Naive B cell (primary cell): ENCODE results near the gene PHTF1. TPM values are rescaled to one million over a fixed set of nuclear protein-coding genes. Genes with fewer than 3 reads are reported as not detected.

Source experiments
- ATAC-seq, 2 donors: fragments of 150-1000 bp; cut with Tn5 transposase; 2 replicates each; pipeline ENCODE4 v1.10.0; 2021; ENCODE audit warnings: low read depth in 2 of 2, mild to moderate bottlenecking in 2 of 2, moderate library complexity in 2 of 2
- DNase-seq: peaks from one replicate; pipeline ENCODE4 v3.0.0; 2022
- H3K27ac Mint-ChIP-seq, 6 donors: one replicate each; pipeline ENCODE4 v1.8.0; 2020 to 2022; ENCODE audit warnings: mild to moderate bottlenecking in 6 of 6, mixed read lengths in 6 of 6, moderate library complexity in 5 of 6, inconsistent platforms in 2 of 6
- H3K27me3 Mint-ChIP-seq, 3 donors: one replicate each; pipeline ENCODE4 v1.8.0; 2021 to 2022; ENCODE audit warnings: mixed read lengths in 3 of 3, mild to moderate bottlenecking in 1 of 3
- H3K36me3 Mint-ChIP-seq, 2 donors: one replicate each; pipeline ENCODE4 v1.8.0; 2020 to 2022; ENCODE audit warnings: mixed read lengths in 2 of 2, inconsistent platforms in 1 of 2, mild to moderate bottlenecking in 1 of 2
- H3K4me1 Mint-ChIP-seq, 3 donors: one replicate each; pipeline ENCODE4 v1.8.0; 2020 to 2022; ENCODE audit warnings: mixed read lengths in 3 of 3, inconsistent platforms in 1 of 3, mild to moderate bottlenecking in 1 of 3, moderate library complexity in 1 of 3
- H3K4me3 Mint-ChIP-seq, 8 donors: one replicate each; pipeline ENCODE4 v1.8.0; 2020 to 2022; ENCODE audit warnings: mild to moderate bottlenecking in 8 of 8, mixed read lengths in 8 of 8, moderate library complexity in 8 of 8, inconsistent platforms in 2 of 8
- H3K9me3 Mint-ChIP-seq, 7 donors: one replicate each; pipeline ENCODE4 v1.8.0; 2020 to 2022; ENCODE audit warnings: mixed read lengths in 7 of 7, mild to moderate bottlenecking in 5 of 7, inconsistent platforms in 2 of 7, moderate library complexity in 1 of 7
- polyA plus RNA-seq, 6 donors: library from polyadenylated mRNA; unstranded; fragments of 300-500 nt; fragmentation: Illumina TruSeq; gene quantifications; one replicate each; pipeline ENCODE4 v1.2.3, GENCODE V29; 2021; ENCODE audit warnings: low read depth in 6 of 6

The PHTF1 gene
- polyA plus RNA-seq: 10 to 100 TPM in 2 of 6 donors, 1 to 10 TPM in 4; 6.7 to 13.4 (median 9.6) TPM

DNA sequence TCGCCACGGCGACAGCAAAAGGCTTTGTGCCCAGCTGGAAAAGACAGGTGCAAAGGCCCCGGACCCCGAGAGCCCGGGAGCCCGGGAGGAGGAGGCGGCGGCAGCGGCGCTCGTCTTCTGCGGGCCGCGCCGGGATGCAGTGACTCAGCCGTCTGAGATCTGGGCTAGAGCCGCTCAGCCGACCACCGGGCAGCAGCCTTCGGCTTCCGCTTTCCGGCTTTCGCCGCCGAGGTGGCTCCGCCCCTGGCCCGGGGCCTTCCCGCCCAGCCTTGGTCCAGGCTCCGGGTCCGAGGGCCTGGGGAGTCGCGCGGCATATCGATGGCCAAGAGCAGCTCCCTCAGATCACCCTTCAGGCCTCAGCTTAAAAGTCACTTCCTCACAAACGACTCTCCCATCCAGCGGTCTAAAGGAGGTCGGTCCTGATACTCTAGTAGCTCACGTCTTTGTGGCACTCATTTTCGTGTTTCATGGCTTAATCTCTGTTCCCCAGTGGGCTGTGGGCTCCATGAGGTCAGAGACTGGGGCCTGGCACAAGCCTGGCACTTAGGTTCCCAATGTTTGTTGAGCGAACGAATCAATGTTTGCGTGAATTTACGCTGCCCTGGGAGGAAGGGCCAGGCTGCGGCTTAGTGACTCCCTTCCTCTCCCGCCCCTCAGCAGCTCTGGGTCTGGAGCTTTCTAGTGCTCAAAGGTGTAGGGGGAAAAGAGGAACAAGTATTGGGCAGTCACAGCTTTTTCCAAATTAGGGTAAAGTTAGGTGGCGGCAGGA is at the start of gene PHTF1:
PHTF1 (minus strand) TSS at position 154 of the 769 bp plus-strand sequence. CDS start 783 bp downstream, outside the sequence.
- peak; percentile 61 for DNase-seq
- no peaks in the 10 kb centered on the region for H3K36me3 Mint-ChIP-seq
- H3K27ac Mint-ChIP-seq: peak within 1 kb of the TSS; percentile 93 to 97 (median 96)
- H3K4me3 Mint-ChIP-seq: peak within 1 kb of the TSS; percentile 92 to 98 (median 96)
- ATAC-seq: peak; percentile 70 to 74
- H3K4me1 Mint-ChIP-seq: peaks cover 14 to 37% (median 26%) of the 10 kb centered on the region in 3 donors
- no peaks in the 10 kb centered on the region for H3K9me3 Mint-ChIP-seq
- no peaks in the 10 kb centered on the region for H3K27me3 Mint-ChIP-seq

DNA sequence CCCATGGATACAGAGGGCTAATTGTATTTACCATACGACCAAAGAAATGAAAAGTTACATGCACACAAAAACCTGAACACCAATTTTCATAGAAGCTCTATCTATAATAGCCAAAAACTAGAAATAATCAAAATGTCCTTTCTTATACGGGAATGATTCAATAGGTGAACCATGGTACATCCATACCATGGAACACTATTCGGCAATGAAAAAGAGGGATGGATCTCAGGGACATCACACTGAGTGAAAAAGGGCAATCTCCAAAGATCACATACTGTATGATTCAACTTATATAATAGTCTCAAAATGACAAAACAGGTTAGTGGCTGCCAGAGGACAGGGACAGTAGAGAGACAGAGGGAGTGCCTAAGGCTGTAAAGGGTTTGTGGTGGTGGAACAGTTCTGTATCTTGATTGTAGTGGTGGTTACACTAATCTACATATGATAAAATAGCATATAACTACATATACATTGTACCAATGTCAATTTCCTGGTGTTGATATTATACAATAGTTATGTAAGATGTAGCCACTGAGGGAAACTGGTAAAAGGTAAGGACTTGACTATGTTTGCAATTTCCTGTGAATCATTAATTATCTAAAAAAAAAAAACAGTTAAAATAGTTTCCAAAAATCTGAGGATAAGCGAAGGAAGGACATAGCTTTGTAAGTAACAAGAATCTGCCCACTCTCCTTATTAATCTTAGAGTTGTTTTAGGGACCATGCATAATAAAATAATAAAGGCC is 49.3 kb upstream of the PHTF1 start:
- H3K27me3 Mint-ChIP-seq: no peaks in the 10 kb centered on the region
- H3K4me1 Mint-ChIP-seq: peaks cover 37 to 71% (median 60%) of the 10 kb centered on the region in 3 donors
- no peaks in the 10 kb centered on the region for H3K9me3 Mint-ChIP-seq
- no peak for DNase-seq
- no peaks in the 10 kb centered on the region for H3K36me3 Mint-ChIP-seq
- H3K4me3 Mint-ChIP-seq: peak overlapping the region in 3 of 8 donors; percentile 18 to 94 (median 59)
- peak overlapping the region in 1 of 6 donors; percentile 51 for H3K27ac Mint-ChIP-seq
- no peak for ATAC-seq

DNA sequence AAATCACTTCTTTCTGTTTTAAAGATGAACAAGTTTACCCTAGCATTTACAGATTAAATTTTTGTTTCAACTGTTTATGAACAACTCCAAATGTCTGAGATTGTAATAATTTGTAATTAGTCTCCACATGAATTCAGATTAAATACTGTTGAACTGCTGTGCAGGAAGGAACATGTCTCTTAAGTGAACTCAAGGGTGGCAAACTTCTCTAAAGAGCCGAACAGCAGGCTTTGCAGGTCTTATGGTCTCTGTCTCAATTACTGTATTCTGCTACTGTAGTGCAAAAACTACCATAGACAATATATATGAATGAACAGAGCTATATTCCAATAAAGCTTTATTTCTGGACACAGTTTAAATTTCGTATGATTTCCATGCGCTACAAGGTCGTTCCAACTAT is 46.4 kb upstream of the PHTF1 start:
- H3K27me3 Mint-ChIP-seq: no peaks in the 10 kb centered on the region
- H3K4me1 Mint-ChIP-seq: peaks cover 38 to 80% (median 71%) of the 10 kb centered on the region in 3 donors
- no peak for DNase-seq
- H3K4me3 Mint-ChIP-seq: peak overlapping the region in 4 of 8 donors; percentile 32 to 59 (median 38)
- H3K9me3 Mint-ChIP-seq: no peaks in the 10 kb centered on the region
- H3K27ac Mint-ChIP-seq: peak overlapping the region in 4 of 6 donors; percentile 66 to 91 (median 72)
- H3K36me3 Mint-ChIP-seq: no peaks in the 10 kb centered on the region
- peak; percentile 58 to 65 for ATAC-seq

DNA sequence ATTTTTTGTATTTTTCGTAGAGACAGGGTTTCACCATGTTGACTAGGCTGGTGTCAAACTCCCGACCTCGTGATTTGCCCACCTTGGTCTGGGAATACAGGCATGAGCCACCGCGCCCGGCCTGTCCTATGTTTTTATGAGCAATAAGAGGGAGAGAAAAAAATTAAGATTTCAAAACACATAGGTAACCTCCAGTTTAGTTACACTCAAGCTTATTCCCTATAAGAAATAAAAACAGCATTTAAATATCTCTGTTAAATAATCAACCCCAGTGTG is 45.9 kb upstream of the PHTF1 start:
- no peaks in the 10 kb centered on the region for H3K27me3 Mint-ChIP-seq
- DNase-seq: no peak
- H3K4me1 Mint-ChIP-seq: peaks cover 38 to 77% (median 67%) of the 10 kb centered on the region in 3 donors
- H3K4me3 Mint-ChIP-seq: peak overlapping the region in 3 of 8 donors; percentile 32 to 73 (median 35)
- H3K27ac Mint-ChIP-seq: peak overlapping the region in 5 of 6 donors; percentile 66 to 91 (median 76)
- no peaks in the 10 kb centered on the region for H3K9me3 Mint-ChIP-seq
- no peaks in the 10 kb centered on the region for H3K36me3 Mint-ChIP-seq
- no peak for ATAC-seq

DNA sequence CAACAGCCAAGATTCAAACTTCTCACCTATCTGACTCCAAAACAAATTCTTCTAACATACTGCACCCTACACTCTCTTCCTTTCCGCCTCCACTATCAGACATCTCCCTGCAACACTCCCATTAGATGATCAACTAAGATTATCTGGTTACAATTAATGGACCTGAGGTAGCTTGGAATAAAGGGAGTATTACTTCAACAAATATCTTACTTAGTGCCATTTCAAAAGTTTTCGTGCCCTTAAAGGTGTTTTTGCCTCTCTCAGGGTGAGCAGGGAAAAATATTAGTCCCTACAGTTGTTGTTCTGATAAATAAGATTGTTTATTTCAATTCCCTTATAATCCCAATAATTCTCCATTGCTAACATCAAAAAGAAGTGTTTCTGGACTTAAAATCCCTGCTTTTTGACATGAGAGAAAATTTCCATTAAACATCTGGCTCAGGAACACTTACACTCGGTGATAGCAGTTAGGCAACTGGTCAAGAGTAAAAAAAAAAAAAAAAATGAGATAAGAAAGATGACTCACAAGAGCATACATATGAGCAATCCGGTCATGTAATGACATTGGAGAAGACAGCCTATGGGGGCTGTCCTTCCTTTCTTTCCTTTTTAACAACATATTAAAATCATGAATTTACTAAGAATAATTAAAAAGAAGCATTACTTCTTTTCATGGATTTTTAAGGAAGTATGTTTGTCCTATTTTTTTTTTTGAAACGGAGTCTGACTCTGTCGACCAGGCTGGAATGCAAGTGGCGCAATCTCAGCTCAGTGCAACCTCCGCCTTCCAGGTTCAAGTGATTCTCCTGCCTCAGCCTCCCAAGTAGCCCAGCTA is 45.4 kb upstream of the PHTF1 start:
- no peaks in the 10 kb centered on the region for H3K27me3 Mint-ChIP-seq
- no peaks in the 10 kb centered on the region for H3K36me3 Mint-ChIP-seq
- no peaks in the 10 kb centered on the region for H3K9me3 Mint-ChIP-seq
- no peak for DNase-seq
- no peak for ATAC-seq
- H3K27ac Mint-ChIP-seq: peak overlapping the region in 1 of 6 donors; percentile 57
- peaks cover 34 to 72% (median 61%) of the 10 kb centered on the region in 3 donors for H3K4me1 Mint-ChIP-seq
- peak overlapping the region in 1 of 8 donors; percentile 73 for H3K4me3 Mint-ChIP-seq

DNA sequence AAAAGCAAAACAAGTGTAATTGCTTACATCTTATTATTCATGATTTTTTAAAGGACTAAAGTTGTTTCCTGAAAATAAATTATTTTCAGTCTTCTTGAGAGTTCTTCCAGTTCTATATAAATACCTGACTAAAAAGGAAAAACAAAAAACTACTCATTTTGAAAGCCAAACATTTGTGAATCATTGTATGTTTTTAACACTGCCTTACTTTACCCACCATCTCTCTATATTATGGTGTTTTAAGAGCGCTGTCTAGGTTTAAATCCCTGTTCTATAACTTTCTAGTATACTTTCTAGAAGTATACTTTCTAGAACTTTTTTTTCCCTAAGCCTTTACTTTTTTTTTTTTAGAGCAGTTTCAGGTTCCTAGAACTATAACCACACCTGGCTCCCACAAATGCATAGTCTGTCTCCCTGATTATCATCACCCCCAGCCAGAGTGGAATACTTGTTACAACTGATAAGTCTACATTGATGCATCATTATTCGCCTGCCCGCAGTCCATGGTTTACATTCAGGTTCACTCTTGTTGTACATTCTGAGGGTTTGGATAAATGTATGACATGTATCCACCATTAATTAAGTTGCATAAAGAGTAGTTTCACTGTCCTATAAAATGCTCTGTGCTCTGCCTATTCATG is 43.2 kb upstream of the PHTF1 start:
- no peak for DNase-seq
- no peak overlapping the region for H3K27ac Mint-ChIP-seq
- H3K4me1 Mint-ChIP-seq: peaks cover 32 to 68% (median 65%) of the 10 kb centered on the region in 3 donors
- H3K4me3 Mint-ChIP-seq: peak overlapping the region in 1 of 8 donors; percentile 5
- H3K36me3 Mint-ChIP-seq: peaks cover 0 to 1% of the 10 kb centered on the region in 2 donors
- H3K9me3 Mint-ChIP-seq: no peaks in the 10 kb centered on the region
- H3K27me3 Mint-ChIP-seq: no peaks in the 10 kb centered on the region
- ATAC-seq: no peak

DNA sequence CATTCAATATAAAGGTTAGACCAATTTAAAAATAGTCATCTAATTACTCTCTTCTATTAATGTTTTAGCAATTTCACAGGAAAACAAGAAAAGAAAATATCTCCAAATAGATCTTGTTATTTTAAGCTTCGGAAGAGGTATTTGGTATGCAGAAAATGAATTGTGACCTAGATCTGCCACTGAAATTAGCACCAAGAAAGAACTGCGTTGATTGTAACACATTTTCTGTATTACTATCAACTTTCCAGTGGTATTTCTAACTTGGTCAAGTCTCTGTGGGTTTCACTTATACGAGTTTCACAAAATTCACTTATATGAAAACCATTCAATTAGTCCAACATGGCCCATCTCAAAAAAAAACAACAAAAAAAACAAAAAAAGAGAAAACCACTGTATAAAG is 41.2 kb upstream of the PHTF1 start:
- Mint-ChIP-seq H3K4me3 (no peak overlapping the region), H3K27me3 (no peaks in the 10 kb centered on the region), H3K27ac (no peak overlapping the region), H3K9me3 (no peaks in the 10 kb centered on the region), H3K36me3 (peaks cover 0 to 9% of the 10 kb centered on the region in 2 donors), H3K4me1 (peaks cover 24 to 54% (median 51%) of the 10 kb centered on the region in 3 donors)
- no peak for DNase-seq
- ATAC-seq: no peak

DNA sequence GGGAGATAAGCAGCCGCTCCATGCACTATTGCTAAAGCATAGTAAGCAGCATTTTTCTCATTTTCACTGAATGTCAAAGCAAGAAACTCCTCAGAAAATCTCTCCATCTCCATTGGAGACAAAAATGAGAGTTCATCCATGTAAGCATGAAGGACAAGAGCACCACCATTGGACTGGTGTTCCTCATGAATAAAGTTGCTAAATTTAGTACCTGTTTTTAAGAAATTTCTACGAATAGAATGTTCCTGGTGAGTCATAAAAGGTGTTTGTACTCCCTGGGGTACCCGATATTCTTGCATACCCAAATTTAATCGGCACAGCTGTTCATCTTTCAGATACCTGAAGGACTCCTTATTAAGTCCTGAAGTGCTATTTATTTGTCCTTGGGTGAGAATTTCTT is 38.2 kb upstream of the PHTF1 start:
- Mint-ChIP-seq H3K36me3 (peaks cover 9 to 19% of the 10 kb centered on the region in 2 donors), H3K27me3 (no peaks in the 10 kb centered on the region), H3K4me1 (peaks cover 22 to 48% (median 40%) of the 10 kb centered on the region in 3 donors)

DNA sequence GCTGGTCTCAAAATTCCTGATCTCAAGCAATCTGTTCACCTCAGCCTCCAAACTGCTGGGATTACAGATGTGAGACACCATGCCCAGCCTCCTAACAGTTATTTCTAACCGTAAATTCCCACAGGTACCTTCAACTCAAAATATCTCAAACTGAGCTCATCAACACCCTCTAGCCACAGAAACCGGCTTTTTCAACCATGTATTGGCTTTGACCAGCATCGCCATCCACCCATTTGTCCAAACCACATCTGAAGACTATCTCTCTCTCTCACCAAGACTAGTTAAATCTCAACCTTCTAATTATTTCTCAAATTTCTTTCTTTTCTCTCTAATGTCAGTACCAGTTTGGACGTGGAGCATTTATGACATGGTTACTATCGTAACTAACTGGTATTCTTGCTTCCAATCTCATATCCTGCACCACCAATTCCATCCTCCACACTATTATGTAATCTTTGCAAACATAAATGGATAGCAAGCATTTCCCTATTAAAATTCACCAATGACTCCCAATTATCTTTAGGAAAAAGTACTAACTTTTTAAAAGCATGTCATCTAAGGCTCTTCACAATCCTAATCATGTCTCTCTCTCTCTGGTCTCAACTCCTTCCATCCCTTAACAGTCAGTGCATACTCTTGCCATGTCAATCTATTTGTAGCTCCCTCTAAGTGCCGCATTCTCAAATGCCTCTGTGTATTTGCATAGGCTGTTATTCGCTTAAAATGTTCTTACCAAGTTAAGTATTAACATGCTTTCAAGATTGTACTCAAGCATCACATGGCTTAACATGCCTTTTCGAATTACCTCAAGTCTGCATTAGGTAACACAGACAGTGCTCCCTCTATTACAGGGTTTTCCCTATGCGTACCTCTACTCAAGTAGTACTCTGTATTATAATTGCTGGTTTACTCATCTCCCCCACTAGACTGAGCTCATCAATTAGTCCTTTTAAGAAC is 34.9 kb upstream of the PHTF1 start:
- Mint-ChIP-seq H3K27ac (peak overlapping the region in 2 of 6 donors; percentile 44), H3K36me3 (peaks cover 9 to 19% of the 10 kb centered on the region in 2 donors)

More for the DNA sequence above, 38.2 kb upstream of the PHTF1 start:
- DNase-seq (no peak), ATAC-seq (no peak)
- H3K4me3 Mint-ChIP-seq: no peak overlapping the region
- H3K27ac Mint-ChIP-seq: peak overlapping the region in 1 of 6 donors; percentile 42
- H3K9me3 Mint-ChIP-seq: no peaks in the 10 kb centered on the region

DNA sequence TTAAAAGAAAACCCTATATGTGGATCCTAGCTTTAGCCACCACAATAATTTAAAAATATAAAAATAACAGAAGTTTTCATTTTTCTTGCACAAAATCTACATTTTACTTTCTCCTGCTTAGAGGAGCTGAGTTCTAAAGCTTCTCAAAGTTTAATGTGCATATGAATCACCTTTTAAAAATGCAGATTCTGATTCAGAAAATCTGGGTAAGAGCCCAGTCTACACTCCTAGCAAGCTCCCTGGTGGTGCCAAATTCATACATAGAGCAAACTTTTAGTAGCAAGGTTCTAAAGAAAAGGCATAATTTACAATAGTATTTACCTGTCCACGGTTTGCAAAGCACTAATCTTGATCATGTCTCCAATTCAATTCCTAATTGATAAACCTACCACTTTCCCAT is 33.7 kb upstream of the PHTF1 start:
- no peak for DNase-seq
- no peak for ATAC-seq
- Mint-ChIP-seq H3K27me3 (no peaks in the 10 kb centered on the region), H3K9me3 (no peaks in the 10 kb centered on the region), H3K4me1 (peaks cover 14 to 49% (median 21%) of the 10 kb centered on the region in 3 donors), H3K36me3 (peaks cover 9 to 19% of the 10 kb centered on the region in 2 donors), H3K27ac (no peak overlapping the region), H3K4me3 (no peak overlapping the region)

More for the DNA sequence above, 34.9 kb upstream of the PHTF1 start:
- H3K4me3 Mint-ChIP-seq: no peak overlapping the region
- no peaks in the 10 kb centered on the region for H3K9me3 Mint-ChIP-seq
- peaks cover 19 to 52% (median 27%) of the 10 kb centered on the region in 3 donors for H3K4me1 Mint-ChIP-seq
- H3K27me3 Mint-ChIP-seq: no peaks in the 10 kb centered on the region
- DNase-seq: no peak
- no peak for ATAC-seq

DNA sequence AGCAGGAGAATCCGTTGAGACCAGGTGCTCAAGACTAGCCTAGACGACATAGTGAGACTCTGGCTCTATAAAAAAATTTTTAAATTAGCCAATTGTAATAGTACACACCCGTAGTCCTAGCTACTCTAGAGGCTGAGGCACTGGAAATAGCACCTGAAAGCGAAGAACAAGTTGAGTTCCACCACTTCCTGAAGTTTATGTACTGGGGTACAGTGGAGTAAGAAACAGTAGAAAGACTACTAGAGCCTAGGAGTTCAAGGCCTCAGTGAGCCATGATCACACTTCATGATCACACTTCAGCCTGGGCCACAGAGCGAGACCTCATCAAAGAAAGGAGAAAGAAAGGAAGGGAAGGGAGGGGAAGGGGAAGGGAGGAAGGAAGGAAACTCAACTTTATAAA is 33.2 kb upstream of the PHTF1 start:
- H3K4me3 Mint-ChIP-seq: peak overlapping the region in 1 of 8 donors; percentile 61

DNA sequence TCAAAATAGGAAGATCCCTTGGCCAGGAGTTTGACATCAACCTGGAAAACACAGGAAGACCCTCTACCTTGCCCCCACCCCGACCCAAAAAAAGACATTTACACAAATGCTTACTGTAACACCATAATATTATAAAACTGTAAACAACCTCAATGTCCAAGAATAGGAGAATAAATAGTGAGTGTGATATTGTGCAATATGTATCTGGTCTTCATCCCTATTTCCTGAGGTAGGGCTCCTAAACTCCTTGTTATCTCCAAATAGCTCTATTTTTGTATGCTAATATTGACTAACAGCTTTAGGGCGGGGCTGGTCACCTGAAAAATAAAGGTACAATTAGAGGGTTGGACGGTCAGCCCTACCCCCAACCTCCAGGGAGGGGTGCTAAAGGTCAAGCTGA is 29.5 kb upstream of the PHTF1 start:
- H3K4me3 Mint-ChIP-seq: no peak overlapping the region
- H3K9me3 Mint-ChIP-seq: no peaks in the 10 kb centered on the region

More for the DNA sequence above, 33.2 kb upstream of the PHTF1 start:
- no peaks in the 10 kb centered on the region for H3K27me3 Mint-ChIP-seq
- peak overlapping the region in 4 of 6 donors; percentile 47 to 83 (median 64) for H3K27ac Mint-ChIP-seq
- H3K4me1 Mint-ChIP-seq: peaks cover 14 to 49% (median 21%) of the 10 kb centered on the region in 3 donors
- H3K9me3 Mint-ChIP-seq: no peaks in the 10 kb centered on the region
- DNase-seq: no peak
- H3K36me3 Mint-ChIP-seq: peaks cover 9 to 17% of the 10 kb centered on the region in 2 donors
- no peak for ATAC-seq

More for the DNA sequence above, 29.5 kb upstream of the PHTF1 start:
- H3K27me3 Mint-ChIP-seq: no peaks in the 10 kb centered on the region
- peaks cover 3 to 5% of the 10 kb centered on the region in 2 donors for H3K36me3 Mint-ChIP-seq
- H3K27ac Mint-ChIP-seq: peak overlapping the region in 5 of 6 donors; percentile 23 to 85 (median 69)
- ATAC-seq: no peak
- no peak for DNase-seq
- peaks cover 19 to 43% (median 22%) of the 10 kb centered on the region in 3 donors for H3K4me1 Mint-ChIP-seq
